Measurements from ENCODE around the gene RPL15.
A peak's percentile ranks its signal among the peaks of the same experiment; 100 is the strongest.

RPL15 gene

GRCh38 chr3:23960649-23961048, 43.7 kb downstream of the RPL15 start:
- no peak for DNase-seq (ENCODE audit: low read depth)
- TF ChIP-seq CTCF (IDR thresholded peaks at IDR 0.05; ENCODE audit: low read length, missing control alignments) = no peak
- no peak overlapping the region for H3K4me3 ChIP-seq (replicated peaks; ENCODE audit: low read depth, low read length)

- no peak overlapping the region for H3K4me3 ChIP-seq (replicated peaks; ENCODE audit: low read depth, low read length)
- no peak for TF ChIP-seq CTCF (IDR thresholded peaks at IDR 0.05; ENCODE audit: low read length, missing control alignments)
- no peak for DNase-seq (ENCODE audit: low read depth)
These were observed 44.1 kb downstream of the RPL15 start for GRCh38 chr3:23961066-23961465.

GRCh38 chr3:23961913-23962312, 45.0 kb downstream of the RPL15 start:
- no peak for DNase-seq (ENCODE audit: low read depth)
- no peak overlapping the region for H3K4me3 ChIP-seq (replicated peaks; ENCODE audit: low read depth, low read length)
- TF ChIP-seq CTCF (IDR thresholded peaks at IDR 0.05; ENCODE audit: low read length, missing control alignments) = no peak

GRCh38 chr3:23964537-23965235, 47.8 kb downstream of the RPL15 start:
- TF ChIP-seq CTCF (IDR thresholded peaks at IDR 0.05; ENCODE audit: low read length, missing control alignments) = no peak
- DNase-seq (ENCODE audit: low read depth) = no peak
- H3K4me3 ChIP-seq (replicated peaks; ENCODE audit: low read depth, low read length) = no peak overlapping the region

- H3K4me3 ChIP-seq (replicated peaks; ENCODE audit: low read depth, low read length) = no peak overlapping the region
- no peak for TF ChIP-seq CTCF (IDR thresholded peaks at IDR 0.05; ENCODE audit: low read length, missing control alignments)
- DNase-seq (ENCODE audit: low read depth) = peak; percentile 49
These were observed 49.4 kb downstream of the RPL15 start for GRCh38 chr3:23966328-23966727.

GRCh38 chr3:23968463-23969184, 51.7 kb downstream of the RPL15 start:
- TF ChIP-seq CTCF (IDR thresholded peaks at IDR 0.05; ENCODE audit: low read length, missing control alignments) = no peak
- peak; percentile 37 for DNase-seq (ENCODE audit: low read depth)
- no peak overlapping the region for H3K4me3 ChIP-seq (replicated peaks; ENCODE audit: low read depth, low read length)
